ENCODE data around the gene PCSK5.

PCSK5 gene

DNA sequence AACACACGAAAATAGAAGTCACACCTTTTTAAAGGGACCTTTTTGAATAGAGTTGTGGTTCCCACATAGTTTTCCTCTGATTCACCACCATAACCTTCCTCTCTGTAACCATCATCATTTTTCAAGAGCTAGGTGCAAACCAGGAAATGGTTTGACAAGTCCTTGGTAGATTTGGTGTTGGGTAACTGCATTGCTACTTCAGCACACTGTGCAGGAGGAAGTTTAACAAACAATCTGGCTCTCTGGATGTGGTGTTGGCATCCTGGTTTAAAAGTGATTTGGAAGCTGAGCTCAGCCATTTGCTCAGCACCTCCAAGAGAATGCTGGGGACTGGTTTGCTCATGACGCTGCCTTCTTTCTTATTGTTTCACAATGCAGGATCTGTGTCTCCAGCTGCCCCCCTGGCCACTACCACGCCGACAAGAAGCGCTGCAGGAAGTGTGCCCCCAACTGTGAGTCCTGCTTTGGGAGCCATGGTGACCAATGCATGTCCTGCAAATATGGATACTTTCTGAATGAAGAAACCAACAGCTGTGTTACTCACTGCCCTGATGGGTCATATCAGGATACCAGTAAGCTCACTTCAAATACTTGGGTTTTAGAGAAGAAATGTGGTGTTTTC lies 290.7 kb downstream of the PCSK5 start:
- peak in 1 of 3 experiments; percentile 3 for DNase-seq (ENCODE audit: low read depth in 2 of 3, low spot score in 2 of 3)

- DNase-seq (ENCODE audit: low read depth in 2 of 3, low spot score in 2 of 3), result no peak
Observed at GRCh38 chr9:76181781-76182180, 291.3 kb downstream of the PCSK5 start.

DNA sequence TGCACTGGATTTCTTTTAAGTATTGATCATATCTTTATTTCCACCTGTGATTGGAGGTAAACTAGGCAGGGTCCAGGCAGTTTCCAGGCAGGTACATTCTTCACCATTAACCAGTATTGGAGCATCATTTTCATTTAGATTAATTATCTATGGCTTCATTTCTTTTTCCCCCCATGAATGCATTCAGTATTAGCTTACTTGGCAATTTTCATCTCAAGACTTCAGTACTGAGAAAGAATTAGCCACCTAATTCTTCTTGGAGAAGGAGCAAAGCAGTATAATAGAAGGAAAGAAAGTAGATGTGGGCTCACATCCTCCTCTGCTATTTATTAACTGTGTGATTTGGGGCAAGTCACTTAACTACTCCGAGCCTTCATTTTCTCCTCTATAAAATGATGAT lies 295.0 kb downstream of the PCSK5 start:
- DNase-seq (ENCODE audit: low read depth in 2 of 3, low spot score in 2 of 3), result no peak

GRCh38 chr9:76188286-76188685 lies 297.8 kb downstream of the PCSK5 start:
- DNase-seq (ENCODE audit: low read depth in 2 of 3, low spot score in 2 of 3), result no peak

- DNase-seq (ENCODE audit: low read depth in 2 of 3, low spot score in 2 of 3), result no peak
Observed at GRCh38 chr9:76188905-76189304, 298.4 kb downstream of the PCSK5 start.

GRCh38 chr9:76191493-76191892 lies 301.0 kb downstream of the PCSK5 start:
- no peak for DNase-seq (ENCODE audit: low read depth in 2 of 3, low spot score in 2 of 3)

GRCh38 chr9:76192013-76192412 lies 301.5 kb downstream of the PCSK5 start:
- no peak for DNase-seq (ENCODE audit: low read depth in 2 of 3, low spot score in 2 of 3)

GRCh38 chr9:76194896-76195295 lies 304.4 kb downstream of the PCSK5 start:
- DNase-seq (ENCODE audit: low read depth in 2 of 3, low spot score in 2 of 3), result no peak

- no peak for DNase-seq (ENCODE audit: low read depth in 2 of 3, low spot score in 2 of 3)
Observed at GRCh38 chr9:76198336-76198735, 307.9 kb downstream of the PCSK5 start.

- no peak for DNase-seq (ENCODE audit: low read depth in 2 of 3, low spot score in 2 of 3)
Observed at GRCh38 chr9:76200315-76200714, 309.8 kb downstream of the PCSK5 start.

GRCh38 chr9:76200745-76201144 lies 310.3 kb downstream of the PCSK5 start:
- DNase-seq (ENCODE audit: low read depth in 2 of 3, low spot score in 2 of 3), result no peak

- no peak for DNase-seq (ENCODE audit: low read depth in 2 of 3, low spot score in 2 of 3)
Observed at GRCh38 chr9:76203373-76203772, 312.9 kb downstream of the PCSK5 start.

- no peak for DNase-seq (ENCODE audit: low read depth in 2 of 3, low spot score in 2 of 3)
Observed at GRCh38 chr9:76206821-76207220, 316.3 kb downstream of the PCSK5 start.

DNA sequence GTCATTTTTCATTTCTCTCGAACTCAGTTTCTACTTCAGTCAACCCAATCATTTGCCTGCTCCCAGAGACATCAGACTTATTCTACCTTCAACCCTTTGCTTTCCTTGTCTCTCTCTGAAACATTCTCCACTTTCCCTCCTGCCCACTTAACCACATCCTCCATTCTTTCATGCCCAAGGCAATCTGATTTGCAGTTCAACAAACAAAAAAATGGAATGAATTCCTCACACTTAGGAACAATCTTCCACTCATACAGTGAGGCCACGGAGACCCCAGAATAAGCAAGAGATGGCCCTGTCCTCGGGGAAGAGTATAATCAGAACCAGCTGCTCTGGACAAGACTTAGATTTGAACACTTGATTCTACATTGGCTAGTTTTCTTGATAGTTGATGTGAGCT lies 323.3 kb downstream of the PCSK5 start:
- no peak for DNase-seq (ENCODE audit: low read depth in 2 of 3, low spot score in 2 of 3)

DNA sequence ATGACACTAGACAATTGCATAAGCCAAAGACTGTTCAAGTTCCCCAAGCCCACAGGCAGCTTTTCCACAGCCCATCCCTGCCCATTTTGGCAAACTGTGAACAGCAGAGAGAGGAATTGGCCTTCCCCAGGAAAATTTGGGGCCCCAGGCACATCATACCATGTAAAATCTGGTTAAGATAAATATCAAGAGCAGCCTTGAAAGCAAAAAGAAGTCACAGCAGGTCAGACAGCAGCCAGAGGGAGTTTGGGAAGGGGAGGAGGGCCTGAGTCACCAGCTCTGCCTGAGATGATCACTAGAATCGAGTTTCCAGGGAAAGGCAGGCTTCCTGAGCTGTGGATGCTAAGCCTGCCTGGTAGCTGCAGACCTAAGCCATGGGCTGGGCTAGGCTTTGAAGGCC lies 324.6 kb downstream of the PCSK5 start:
- no peak for DNase-seq (ENCODE audit: low read depth in 2 of 3, low spot score in 2 of 3)

DNA sequence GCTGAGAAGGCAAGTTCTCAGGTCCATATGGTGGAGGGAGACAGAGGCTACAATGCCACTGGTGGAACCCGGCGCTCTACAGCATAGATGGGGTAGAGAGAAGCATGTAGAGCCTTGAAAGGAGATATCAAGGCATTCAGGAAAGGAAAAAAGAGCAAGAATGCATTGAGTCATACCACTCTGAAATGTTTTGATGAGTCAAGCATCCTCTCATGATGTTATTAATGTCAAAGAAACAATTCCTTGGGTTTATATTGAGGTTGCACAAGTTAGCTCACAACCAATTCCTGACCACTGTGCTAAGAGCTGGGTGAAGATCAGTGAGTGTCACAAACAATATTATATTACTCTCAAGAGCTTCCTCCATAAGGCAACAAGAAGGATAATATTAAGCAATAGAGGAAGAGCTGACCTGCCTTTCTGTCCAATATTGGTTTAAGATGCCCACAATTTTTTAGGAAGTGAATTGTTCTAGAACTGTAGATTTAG lies 325.7 kb downstream of the PCSK5 start:
- no peak for DNase-seq (ENCODE audit: low read depth in 2 of 3, low spot score in 2 of 3)

DNA sequence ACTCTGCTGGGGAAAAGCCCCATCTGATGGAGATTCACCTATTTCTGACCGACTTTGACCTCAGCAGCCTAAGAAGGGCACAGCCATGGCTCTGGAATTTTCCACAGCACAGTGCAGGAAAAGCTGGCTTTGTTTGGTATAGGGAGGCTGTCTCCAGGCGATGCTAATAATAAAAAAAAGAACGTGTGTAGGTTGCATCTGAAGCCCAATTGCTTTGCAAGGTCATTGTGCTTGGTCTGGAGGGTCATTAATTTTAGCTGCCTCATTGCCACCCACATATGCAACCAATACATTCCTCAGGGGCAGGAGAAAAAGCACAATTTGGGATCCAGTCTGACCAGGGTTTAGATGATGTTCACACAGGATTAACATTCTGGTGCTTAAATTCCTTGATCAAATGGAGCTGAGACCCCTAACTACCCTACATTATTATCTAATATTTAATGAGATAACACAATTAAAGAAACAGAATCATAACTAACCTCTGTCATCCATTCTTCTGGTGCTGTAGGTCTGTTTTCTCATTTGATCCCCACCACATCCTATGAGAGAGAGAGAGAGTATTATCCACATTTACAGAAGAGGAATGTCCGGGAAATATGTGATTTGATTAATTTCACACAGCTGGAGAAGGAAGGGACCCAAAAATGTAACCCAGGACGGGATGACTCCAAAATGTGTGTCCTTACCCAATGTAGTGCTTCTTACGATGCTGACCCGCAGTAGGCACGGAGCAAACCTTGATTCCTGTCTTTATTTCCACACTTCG lies 327.8 kb downstream of the PCSK5 start:
- DNase-seq (ENCODE audit: low read depth in 2 of 3, low spot score in 2 of 3), result no peak

DNA sequence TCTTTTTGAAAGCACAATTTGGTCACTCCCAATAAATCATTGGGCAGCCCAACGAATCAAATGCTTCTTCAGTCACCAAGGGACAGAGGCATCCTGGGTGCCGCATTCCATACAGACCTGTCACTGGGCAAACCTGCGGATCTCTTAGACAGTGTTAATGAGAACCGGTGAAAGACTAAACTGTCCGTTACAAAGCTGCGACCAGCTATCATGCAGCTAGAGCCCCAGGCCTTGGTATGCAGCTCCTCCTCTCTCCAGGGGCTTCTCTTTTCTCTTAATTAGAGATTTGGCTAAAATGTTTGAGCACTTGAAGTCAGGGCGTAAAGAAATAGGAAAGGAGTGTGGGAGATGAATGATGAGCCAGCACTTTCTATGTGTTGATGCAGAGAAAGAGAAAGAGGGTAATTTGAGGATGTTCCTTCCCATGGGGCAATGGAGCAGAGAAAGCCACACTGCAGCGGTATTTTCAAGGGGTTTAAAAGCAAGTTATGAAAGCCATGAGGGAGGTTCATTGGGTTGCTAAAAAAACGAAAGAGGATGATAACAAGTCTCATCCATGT lies 328.5 kb downstream of the PCSK5 start:
- no peak for DNase-seq (ENCODE audit: low read depth in 2 of 3, low spot score in 2 of 3)

GRCh38 chr9:76219560-76220151 lies 329.2 kb downstream of the PCSK5 start:
- DNase-seq (ENCODE audit: low read depth in 2 of 3, low spot score in 2 of 3), result no peak

DNA sequence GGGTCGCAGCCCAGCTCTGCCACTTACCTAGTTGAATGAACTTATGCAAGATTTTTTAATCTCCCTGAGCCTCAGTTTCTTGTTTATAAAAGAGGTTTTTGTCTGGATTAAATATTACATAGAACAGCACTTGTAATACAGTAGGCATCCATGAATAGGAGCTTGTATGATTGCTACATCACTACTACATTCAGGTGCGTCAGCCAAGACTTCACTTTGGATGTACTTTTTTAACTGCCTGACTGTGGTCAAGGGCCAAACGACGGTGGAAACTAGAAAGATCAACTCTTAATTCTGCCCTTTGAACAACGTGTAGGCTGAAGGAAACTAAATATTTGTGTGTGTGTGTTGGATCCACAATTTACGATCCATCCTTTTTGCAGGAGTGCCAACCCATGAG lies 330.9 kb downstream of the PCSK5 start:
- DNase-seq (ENCODE audit: low read depth in 2 of 3, low spot score in 2 of 3), result no peak

GRCh38 chr9:76223749-76224340 lies 333.4 kb downstream of the PCSK5 start:
- DNase-seq (ENCODE audit: low read depth in 2 of 3, low spot score in 2 of 3), result no peak

DNA sequence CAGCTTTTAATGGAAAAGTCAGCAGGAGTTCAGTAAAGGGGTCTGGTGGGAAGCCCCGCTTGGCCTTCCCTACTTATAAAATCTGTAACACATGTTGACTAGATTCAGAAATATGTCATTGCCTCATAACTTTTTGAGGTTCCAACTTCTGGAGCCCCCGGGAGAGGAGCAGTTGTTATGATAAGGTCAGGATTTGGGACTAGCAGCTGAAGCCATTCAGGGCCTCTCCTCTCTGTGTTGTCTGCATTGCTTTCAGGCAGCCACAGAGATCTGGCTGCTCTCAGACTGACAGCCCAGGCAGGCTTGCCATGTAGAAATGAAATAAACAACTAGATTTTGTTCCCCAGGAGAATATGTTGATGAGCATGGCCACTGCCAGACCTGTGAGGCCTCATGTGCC lies 336.7 kb downstream of the PCSK5 start:
- no peak for DNase-seq (ENCODE audit: low read depth in 2 of 3, low spot score in 2 of 3)
